ENCODE results near the gene IQUB.
"Not testable (repeated sequence)": the region's sequence is repeated elsewhere in the genome, so short reads cannot be mapped to it uniquely, and the experiment has no call there.

Gene IQUB

GRCh38 chr7:123555484-123555883 is 21.1 kb upstream of the IQUB start:
- no peak for DNase-seq
- TF ChIP-seq CTCF (IDR thresholded peaks at IDR 0.05): no peak
- Histone ChIP-seq H3K36me3 (peaks cover 0 to 8% (median 0%) of the 10 kb centered on the region in 3 donors), H3K4me3 (no peak overlapping the region), H3K27ac (no peak overlapping the region), H3K9me3 (no peaks in the 10 kb centered on the region), H3K4me1 (peaks cover 0 to 33% (median 18%) of the 10 kb centered on the region in 4 donors), H3K27me3 (no peaks in the 10 kb centered on the region)
- intact Hi-C loops (cut with DNase I; ENCODE audit: low total_unique reads): no loop called here

- Histone ChIP-seq H3K4me1 (peaks cover 0 to 41% (median 18%) of the 10 kb centered on the region in 4 donors), H3K9me3 (no peaks in the 10 kb centered on the region), H3K36me3 (peaks cover 8 to 21% (median 11%) of the 10 kb centered on the region in 3 donors), H3K27me3 (no peaks in the 10 kb centered on the region), H3K27ac (no peak overlapping the region), H3K4me3 (no peak overlapping the region)
- TF ChIP-seq CTCF (IDR thresholded peaks at IDR 0.05): no peak
- no peak for DNase-seq
- intact Hi-C loops (cut with DNase I; ENCODE audit: low total_unique reads): no loop called here
Measured at GRCh38 chr7:123553159-123553558, 18.8 kb upstream of the IQUB start.

GRCh38 chr7:123552641-123553040 is 18.2 kb upstream of the IQUB start:
- no peak for DNase-seq
- intact Hi-C loops (cut with DNase I; ENCODE audit: low total_unique reads): no loop called here
- H3K4me1 ChIP-seq: peaks cover 0 to 41% (median 18%) of the 10 kb centered on the region in 4 donors
- no peak overlapping the region for H3K27ac ChIP-seq
- H3K27me3 ChIP-seq: no peaks in the 10 kb centered on the region
- peaks cover 8 to 21% (median 11%) of the 10 kb centered on the region in 3 donors for H3K36me3 ChIP-seq
- no peaks in the 10 kb centered on the region for H3K9me3 ChIP-seq
- H3K4me3 ChIP-seq: no peak overlapping the region
- TF ChIP-seq CTCF (IDR thresholded peaks at IDR 0.05): no peak

GRCh38 chr7:123552134-123552533 is 17.7 kb upstream of the IQUB start:
- H3K27me3 ChIP-seq; DNase-seq; H3K27ac ChIP-seq; H3K9me3 ChIP-seq; H3K4me3 ChIP-seq; intact Hi-C loops (cut with DNase I; ENCODE audit: low total_unique reads): not testable (repeated sequence)
- Histone ChIP-seq H3K4me1 (peaks cover 0 to 41% (median 18%) of the 10 kb centered on the region in 4 donors), H3K36me3 (peaks cover 8 to 21% (median 11%) of the 10 kb centered on the region in 3 donors)

GRCh38 chr7:123548406-123548805 is 14.0 kb upstream of the IQUB start:
- H3K27ac ChIP-seq: no peak overlapping the region
- H3K36me3 ChIP-seq: peaks cover 11 to 21% (median 17%) of the 10 kb centered on the region in 3 donors
- DNase-seq: no peak
- intact Hi-C loops (cut with DNase I; ENCODE audit: low total_unique reads): no loop called here
- no peaks in the 10 kb centered on the region for H3K27me3 ChIP-seq
- no peaks in the 10 kb centered on the region for H3K9me3 ChIP-seq
- H3K4me3 ChIP-seq: no peak overlapping the region
- no peak for TF ChIP-seq CTCF (IDR thresholded peaks at IDR 0.05)
- peaks cover 0 to 11% (median 0%) of the 10 kb centered on the region in 4 donors for H3K4me1 ChIP-seq

GRCh38 chr7:123539871-123540270 is 5.5 kb upstream of the IQUB start:
- Histone ChIP-seq H3K27ac (no peak overlapping the region), H3K4me1 (peaks cover 0 to 3% (median 1%) of the 10 kb centered on the region in 4 donors), H3K36me3 (peaks cover 0 to 7% (median 6%) of the 10 kb centered on the region in 3 donors), H3K4me3 (no peak overlapping the region), H3K27me3 (no peaks in the 10 kb centered on the region), H3K9me3 (no peaks in the 10 kb centered on the region)
- no peak for TF ChIP-seq CTCF (IDR thresholded peaks at IDR 0.05)
- intact Hi-C loops (cut with DNase I; ENCODE audit: low total_unique reads): no loop called here
- DNase-seq: no peak

Data from tibial artery (tissue), 4 donors.